GM21723 (cell line): Measurements from ENCODE around the gene UNC93B1.

Source experiments
- ATAC-seq: cut with Tn5 transposase; IDR thresholded peaks from one replicate; pipeline ENCODE4 v1.9.1; 2021; ENCODE audit warnings: mild to moderate bottlenecking, moderate library complexity; ENCODE audit not compliant: unreplicated experiment

Gene UNC93B1

DNA sequence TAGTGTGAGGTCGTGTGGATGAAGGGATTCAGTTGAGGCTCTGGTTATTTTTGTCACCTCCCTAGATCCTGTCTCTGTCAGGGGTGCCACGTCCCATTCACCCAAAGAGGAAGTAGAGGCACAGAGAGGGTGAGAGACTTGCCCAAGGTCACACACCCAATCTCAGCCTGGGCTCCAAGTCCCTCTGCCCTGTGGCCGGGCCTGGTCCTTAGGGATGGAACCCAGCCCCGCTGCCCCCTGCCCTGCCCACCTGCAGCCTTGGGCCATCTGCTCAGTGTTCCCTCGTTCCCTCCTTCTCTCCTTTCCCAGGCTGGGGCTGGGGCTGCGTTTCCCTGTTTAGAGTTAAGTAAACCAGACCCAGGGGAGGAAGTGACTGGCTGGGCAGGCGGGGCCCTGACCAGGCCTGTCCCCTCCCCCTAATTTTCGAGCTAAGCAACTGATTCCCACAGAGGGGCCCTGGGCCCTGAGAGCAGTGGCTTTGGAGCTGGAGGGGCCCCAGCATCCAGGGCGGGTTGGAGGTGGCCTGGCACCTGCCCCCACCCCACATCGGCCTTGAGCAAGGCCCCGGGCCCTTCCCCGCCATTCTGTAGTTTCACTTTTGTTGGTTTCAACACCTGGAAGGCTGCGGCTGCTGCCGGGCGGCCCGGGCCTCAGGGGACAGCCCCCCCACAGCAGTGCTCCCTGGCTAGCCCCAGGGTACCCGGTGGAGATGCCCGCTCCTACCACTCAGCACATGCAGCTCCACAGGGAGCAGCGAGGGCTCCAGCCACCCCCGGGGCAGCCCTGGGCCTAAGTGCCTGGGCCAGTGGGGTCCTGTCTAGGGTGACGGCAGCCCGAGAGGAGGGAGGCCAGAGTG, 36.4 kb upstream of the UNC93B1 start:
- peak; percentile 58 for ATAC-seq

DNA sequence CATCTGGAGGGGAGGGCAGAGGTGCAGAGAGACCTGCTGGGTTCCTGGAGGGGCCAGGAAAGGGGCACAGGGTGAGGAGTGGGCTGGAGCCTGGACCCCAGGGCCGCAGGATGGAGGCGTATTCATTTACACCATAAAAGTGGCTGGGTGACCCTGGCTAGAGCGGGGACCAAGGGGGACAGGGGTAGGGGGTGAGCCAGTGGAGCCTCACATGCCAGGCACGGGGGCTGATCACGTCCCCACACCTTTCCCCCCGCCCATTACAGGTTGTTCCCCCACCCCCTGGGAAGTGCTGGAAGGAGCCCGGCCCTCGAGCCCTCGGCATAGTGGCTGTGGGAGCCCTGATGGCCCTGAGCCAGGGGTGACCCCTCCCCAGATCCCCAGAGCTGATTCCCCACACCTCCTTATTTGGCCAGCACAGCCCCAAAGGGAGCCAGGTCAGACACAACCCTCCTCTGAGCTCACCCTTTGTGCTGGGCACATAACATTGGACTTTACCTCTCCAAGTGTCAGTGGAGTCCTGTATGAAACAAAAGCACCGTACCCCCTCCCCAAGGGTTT, 35.7 kb upstream of the UNC93B1 start:
- ATAC-seq = no peak

DNA sequence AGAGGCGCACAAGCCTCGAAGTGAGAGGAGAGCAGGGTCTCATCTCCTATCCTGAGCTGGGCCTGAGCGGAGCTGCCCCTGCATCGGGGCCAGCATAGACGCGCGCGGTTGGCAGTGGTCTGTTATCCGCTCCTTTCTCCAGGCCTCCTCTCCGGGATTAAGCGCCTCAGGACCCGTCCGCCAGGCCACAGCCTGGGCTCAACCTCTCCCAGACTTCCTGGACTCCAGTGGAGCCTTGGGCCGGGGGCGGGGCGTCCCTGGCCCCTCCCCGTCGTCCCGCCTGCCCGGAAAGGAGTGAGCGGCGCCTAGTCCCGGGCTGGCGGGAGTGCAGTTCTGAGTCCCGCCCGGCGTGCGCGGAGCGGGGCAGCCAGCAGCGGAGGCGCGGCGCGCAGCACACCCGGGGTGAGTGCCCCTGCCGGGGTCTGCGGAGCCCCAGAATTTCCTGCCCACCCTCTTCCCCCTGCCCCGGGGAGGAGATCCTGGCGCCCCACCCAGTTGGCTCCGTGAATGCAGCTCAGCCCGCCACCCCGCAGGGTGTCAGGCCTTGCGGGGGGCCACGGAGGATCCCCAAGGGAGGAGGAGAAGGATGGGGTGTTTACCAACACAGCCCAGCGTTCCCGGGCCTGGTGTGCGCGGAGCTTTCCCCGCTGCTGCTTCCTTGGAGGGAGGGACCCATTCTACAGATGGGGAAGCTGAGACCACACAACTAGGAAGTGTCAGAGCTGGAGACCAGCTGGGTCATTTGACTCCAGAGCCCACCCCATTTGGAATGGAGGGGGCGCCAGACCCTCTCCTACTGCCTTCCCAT, 35.0 kb upstream of the UNC93B1 start, which contains the start of gene TCIRG1:
TCIRG1 (plus strand) TSS at position 308 of the 808 bp plus-strand sequence. CDS start 2,247 bp downstream, outside the sequence.
- peak; percentile 39 for ATAC-seq

DNA sequence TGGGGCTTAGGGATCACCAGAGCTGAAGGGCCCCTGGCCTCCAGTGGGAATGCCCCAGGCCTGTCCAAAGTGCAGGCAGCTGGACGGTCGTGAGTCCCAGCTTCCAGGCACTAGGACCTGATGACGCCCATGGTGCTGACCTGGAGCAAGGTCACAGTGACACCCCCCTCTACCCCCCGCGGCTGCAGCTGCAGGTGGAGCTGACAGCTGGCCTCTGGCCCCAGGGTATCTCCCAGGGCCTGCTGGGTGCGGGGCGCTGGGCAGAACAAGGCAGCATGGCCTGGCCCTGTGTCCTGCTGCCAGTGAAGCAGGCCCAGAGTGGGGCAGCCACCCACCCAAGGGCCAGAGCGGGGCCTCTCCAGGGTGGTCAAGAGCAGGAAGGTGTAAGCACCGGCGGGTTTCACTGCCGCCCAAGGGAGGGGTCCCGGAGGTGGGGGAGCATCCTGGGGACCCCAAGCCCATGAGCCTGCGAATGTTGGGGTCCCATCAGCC, 34.4 kb upstream of the UNC93B1 start:
- no peak for ATAC-seq

DNA sequence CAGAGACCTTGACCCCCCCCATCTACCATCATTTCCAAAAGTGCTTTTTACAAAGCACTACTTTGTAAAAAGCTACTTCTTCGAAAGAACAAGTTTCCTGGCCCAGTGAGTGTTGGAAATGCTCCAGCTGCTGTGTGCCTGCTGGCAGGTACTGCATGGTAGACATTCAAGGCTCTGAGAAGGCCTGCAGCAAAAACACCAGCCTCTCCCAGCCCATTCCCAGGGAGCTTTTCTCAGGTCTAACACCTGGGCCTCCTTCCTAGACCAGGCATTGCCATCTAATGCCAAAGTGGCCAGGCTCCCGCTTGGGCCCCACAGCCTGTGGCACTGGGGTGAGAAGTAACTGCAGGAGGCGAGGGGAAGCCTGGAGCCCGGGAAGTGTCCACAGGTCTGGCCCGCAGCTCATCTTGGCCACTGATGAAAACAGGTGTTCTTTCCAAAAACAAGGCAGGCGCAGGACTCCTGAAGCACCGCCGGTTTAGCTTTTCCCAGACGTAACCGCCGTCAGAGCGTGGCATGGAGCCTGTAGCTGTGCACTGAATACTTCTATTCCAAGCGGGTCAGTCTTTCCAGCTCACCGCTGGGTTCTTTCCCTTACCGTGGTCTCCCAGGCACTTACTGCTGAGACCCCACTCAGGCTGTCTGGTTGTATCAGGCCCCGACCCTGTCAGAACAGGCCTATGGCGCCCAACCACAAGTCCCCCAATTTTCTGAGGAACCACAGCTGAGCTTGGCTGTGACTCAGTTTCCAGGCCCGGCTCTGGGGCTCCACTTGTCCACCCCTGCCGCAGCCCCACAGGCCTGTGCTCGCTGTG, 33.7 kb upstream of the UNC93B1 start:
- ATAC-seq = no peak

DNA sequence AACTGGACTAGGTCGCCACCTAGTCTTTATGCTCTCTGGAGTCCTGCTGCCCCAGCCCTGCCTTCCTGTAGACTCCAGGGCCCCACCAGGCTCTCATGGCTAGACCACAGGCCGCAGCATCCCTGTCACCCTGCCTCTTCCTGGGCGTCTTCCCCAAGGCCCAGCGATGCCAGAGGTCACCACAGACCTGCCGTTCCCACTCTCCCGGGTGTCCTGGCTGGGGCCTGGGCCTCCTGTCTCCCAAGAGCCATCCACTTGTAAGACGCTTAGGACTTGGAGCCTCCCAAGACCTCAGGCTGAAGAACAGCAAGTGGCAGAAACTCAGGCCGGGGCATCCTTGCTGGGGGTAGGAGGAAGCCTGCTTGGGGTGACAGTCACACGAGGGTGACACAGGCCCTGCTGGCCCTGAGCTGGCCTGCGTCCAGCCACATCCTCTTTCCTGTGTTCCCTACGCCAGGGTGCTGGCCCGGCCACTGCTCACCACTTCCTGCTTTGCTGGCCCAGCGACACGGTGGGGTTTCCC, 32.9 kb upstream of the UNC93B1 start:
- no peak for ATAC-seq

DNA sequence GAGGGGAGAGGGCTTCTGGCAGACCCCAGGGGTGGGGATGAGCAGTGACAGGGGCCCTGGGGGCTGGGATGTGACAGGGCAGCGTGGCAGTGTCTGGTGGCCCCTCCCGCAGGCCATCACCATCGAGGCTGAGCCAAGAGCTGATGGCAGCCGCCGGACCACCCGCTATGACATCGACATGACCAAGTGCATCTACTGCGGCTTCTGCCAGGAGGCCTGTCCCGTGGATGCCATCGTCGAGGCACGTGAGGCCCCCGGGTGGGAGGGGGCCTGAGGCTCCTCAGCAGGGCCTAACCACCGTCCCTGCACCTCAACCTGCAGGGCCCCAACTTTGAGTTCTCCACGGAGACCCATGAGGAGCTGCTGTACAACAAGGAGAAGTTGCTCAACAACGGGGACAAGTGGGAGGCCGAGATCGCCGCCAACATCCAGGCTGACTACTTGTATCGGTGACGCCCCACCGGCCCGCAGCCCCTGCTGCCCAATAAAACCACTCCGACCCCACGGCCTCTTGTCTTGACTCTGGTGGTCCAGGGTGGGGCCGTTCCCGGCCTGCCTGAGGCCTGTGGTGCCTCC, 32.3 kb upstream of the UNC93B1 start:
- ATAC-seq = no peak

DNA sequence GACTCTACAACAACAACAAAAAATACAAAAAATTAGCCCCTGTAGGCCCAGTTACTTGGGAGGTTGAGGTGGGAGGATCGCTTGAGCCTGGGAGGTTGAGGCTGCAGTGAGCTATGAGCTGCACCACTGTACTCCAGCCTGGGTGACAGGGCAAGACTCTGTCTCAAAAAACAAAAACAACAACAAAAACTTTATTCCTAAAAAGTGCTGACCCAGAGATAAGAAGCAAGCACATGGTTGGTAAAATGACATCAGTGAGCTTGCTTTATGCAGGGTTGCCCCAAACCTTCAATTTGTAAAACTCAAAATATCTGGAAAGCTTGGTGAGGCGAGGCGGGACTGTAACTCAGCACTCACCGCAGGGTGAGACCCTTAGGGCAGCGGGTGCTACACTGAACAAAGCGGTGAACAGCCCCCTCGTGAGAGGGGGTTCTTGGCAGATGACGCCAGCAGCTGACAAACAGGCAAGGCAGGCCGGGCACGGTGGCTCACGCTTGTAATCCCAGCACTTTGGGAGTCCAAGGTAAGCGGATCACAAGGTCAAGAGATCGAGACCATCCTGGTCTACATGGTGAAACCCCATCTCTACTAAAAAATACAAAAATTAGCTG, 31.5 kb upstream of the UNC93B1 start:
- no peak for ATAC-seq

DNA sequence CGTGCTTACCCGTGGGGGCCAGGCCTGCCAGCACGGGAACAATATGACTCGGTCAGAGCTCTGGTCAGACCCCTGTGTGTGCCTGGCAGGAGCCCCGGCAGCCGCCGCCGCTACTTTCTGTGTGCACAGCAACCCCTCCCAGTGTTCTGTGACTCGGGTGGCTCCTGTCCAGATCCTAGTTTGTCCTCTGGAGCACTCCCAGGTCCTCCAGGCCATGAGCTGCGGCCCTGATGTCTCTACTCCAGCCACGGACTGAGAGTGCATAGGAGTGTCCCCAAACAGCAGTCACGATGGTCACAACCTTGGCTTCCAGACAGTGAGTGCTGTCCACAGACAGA, 29.8 kb upstream of the UNC93B1 start:
- ATAC-seq = no peak

DNA sequence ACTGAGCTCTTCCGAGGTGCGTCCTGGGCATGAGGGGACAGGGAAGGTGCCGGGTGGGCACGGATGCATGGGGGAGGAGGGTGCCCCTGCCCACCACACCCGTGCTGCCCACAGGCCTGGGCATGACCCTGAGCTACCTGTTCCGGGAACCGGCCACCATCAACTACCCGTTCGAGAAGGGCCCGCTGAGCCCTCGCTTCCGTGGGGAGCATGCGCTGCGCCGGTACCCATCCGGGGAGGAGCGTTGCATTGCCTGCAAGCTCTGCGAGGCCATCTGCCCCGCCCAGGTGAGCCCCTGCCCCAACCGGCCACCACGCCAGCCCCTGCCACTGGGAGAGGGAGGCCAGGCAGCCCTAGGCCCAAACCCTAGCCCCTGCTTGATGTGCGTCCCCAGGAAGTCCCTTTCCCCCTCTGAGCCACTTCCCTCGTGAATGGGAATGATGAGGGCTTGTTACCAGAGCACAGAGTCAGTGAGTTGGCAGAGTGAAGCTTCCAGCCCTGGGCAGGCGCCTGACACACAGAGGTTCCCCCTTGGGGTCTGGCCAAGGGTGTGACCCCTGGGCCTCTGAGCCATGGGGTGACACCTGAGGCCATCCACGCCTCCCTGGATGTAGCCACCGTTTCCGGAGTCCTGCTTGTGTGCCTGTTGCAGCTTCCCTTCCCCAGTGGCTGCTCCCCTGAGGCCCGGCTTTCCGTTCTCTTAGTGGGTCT, 29.3 kb upstream of the UNC93B1 start:
- ATAC-seq = no peak

DNA sequence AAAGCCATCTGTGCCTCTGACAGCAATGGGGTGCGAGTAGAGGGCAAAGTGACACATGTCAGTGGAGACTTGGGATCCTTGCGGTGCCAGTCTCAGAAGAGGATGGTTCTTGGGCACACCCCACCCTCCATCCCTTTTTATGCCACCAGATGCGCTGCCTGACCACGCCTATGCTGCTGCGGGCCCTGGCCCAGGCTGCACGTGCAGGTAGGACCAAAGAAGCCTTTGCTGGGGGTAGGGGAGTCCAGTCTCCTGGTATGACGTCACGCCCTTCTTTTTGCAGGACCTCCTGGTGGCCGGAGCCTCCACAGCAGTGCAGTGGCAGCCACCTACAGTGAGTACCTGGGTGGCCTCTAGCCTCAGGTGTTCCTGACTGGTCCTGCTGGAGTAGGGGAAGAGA, 28.1 kb upstream of the UNC93B1 start:
- no peak for ATAC-seq

DNA sequence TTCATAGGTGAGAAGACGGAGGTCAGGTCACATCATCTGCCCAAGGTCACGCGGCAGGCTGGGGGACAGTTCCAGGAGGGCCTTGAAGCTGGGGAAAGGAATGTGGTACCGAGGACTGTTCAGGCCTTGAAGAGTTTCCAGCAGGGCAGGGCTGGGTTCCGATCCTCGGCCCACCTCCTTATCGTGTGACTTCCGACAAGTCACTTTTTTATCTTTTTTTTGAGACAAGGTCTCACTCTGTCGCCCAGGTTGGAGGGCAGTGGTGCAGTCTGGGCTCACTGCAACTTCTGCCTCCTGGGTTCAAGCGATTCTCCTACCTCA, 27.2 kb upstream of the UNC93B1 start:
- no peak for ATAC-seq

DNA sequence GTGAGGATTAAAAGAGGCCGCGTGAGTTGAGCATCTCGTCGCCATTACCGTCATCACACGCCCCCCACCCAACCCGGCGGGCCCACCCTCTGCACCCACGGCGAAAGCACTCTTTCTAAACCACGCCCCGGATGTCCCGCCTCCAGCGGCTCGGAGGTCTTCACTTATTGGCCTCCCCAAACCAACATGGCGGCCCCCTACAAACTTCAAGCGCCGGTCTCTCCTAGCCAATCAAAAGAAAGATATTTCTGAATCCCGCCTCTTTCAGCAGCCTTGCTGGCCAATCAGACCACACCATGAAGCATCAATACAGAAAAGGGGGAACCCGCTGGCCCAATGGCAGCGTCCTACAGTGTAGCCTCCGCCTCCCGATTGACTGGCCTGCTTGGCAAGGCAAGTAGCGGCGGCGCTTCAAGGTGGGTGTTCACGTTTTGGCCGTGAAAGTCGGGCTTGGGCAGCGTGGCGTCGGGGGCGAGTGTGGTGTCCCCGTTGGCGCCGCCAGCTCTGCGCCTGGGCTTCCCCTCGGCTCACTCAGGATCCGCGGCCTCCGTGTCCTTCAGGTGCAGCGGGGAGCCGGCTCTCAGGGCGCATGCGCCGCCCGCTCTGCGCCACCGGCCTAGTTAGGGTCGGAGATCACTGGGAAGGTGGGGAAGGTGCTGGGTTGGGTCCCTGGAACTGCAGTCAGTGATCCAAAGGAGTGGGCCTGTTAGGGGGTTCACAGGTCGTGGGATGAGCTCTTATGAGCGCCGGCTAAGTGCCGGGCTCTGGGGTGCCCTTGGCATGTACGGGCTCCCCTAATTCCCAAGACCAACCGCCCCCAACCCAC, 26.6 kb upstream of the UNC93B1 start, which contains the start of gene NDUFS8:
NDUFS8 (plus strand) TSS at position 364 of the 826 bp plus-strand sequence. CDS start 1,471 bp downstream, outside the sequence.
- ATAC-seq = peak; percentile 82

DNA sequence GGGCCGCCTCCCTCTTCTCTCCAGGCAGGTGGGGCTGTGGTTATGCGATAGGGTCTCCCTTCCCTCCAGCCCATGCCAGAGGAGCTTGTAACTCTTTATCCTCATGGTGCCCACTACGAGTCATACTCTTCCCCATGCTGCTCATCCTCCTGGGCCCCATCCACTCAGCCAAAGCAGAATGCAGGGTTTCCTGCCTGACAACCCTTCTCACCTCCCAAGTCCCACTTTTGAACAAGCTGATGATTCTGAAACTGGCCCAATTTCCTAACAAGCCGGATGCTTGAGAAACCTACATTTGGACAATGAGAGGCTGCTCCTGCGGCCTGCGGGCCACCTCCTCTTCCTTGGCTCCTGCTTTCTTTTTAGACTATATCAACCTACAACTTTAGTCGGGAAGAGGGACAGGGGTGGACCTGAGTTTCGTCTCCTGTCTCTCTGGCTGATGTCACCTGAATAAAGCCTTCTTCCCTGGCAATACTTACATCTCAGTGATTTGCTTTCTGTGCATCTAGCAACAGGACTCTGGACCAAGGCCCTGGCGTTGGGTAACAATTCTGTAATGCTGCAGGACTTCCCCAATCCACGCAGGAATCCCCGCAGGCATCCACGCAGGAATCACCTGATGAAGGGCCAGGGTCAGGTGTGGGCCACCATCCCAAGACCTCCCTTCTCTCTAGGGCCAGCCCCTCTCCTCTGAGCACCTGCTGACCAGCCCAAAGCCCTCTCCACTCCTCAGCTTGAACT, 25.1 kb upstream of the UNC93B1 start:
- ATAC-seq = no peak

DNA sequence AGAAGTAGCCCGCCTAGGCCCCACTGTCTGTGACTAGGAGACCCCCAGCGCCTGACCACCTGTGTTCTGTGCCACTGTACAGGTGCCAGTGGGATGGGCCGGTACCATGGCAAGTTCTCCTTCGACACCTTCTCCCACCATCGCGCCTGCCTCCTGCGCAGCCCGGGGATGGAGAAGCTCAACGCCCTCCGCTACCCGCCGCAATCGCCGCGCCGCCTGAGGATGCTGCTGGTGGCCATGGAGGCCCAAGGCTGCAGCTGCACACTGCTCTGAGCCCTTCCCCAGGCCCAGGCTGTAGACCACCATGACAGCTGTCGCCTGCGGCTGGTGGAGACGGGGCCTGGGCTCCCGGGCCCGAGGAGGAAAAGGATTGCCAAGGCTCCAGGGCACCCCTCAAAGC, 23.8 kb upstream of the UNC93B1 start:
- no peak for ATAC-seq

DNA sequence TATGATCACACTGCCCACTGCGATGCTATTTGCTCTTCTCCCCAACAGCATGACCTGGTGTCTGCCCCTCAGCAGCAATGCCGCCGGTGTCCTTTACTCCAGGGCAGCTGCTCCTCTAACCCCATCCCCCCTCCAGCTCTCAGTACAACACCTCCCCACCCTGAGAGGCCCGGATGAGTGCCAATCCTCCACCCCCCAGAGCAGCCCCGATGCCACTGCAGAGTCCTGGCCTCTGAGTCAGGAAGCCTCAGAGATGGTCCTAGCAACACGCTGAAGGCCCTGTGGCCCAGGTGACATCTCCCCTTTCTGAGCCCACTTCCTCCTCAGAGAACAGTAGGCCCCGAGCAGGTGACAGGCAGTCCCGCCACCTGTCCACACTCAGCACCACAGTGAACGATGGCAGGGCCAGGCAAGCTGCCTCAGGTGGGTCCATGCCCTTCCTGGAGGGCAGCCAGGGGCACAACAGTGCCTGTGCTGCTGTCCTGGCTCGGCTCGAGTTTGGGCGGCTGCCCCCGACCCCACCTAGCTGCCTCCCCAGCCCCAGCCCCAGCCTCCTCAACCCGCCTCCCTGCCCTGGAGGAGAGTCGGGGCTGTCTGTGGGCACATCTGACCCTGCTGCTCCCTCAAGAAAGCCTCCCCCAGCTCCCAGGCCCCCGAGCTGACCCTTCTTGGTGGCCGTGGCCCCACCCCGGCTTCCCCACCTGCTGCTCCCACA, 22.7 kb upstream of the UNC93B1 start:
- ATAC-seq = no peak

DNA sequence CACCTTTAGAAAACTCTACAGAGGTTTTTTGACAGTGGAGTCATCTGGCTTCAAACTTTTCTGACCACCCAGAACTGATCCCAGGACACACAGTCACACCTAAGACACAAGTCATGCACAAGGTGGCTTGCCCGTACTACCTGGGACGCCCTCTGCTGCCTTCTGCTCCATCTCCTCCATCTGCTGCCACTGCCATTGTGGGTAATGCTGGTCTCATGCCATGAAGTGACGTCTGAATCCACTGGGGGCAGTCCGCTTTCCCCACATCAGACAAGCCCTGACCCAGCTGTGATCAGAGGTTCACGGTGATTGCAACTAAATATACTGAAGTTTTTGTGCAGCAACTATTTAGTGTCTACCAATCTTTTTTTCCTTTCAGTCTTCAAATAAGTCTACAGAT, 21.1 kb upstream of the UNC93B1 start:
- ATAC-seq = no peak
